ENCODE data around the gene TRDMT1. TPM values are rescaled to one million over a fixed set of nuclear protein-coding genes. Genes with fewer than 3 reads are reported as not detected.

Gene TRDMT1
- total RNA-seq, 1 donor from 2014 or later = 16.2 TPM

DNA sequence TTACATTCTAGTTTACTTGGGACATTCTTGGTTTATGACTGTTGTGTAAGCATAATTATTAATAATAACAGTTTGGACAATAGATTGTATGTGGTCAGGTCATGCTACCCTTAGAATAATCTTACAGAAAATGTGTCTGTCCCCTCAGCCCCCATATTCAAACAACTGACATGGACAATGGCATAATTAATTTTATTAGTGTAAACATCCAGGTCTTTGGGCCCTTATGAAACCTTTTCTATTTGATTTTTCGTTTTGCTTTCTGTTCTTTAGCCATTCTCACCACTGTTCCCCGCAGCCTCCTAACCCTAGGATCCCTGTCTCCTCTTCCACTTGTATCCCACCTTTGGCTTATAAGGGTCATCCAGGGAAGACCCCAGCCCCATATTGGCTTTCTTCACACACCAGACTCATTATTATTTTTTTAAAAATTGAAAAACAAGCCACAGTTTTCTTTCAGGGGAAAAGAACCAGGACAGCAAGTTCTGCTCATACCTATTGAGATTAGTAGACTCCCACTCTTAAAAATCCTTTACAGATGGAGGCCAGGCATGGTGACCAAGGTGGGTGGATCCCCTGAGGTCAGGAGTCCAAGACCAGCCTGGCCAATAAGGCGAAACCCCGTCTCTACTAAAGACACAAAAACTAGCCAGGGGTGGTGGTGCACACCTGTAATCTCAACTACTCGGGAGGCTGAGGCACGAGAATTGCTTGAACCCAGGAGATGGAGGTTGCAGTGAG is 38.0 kb upstream of the TRDMT1 start:
- no peak overlapping the region for H3K4me3 ChIP-seq (ENCODE audit: low read length in 3 of 3)
- H3K9ac ChIP-seq (ENCODE audit: low read depth in 1 of 3, low read length in 3 of 3) = no peak overlapping the region
- peaks cover 0 to 8% (median 4%) of the 10 kb centered on the region in 3 donors for H3K27me3 ChIP-seq (ENCODE audit: control insufficient read depth in 3 of 3, insufficient read depth in 3 of 3, low read length in 3 of 3)
- no peak overlapping the region for H3K27ac ChIP-seq (ENCODE audit: low read depth, low read length)
- peaks cover 4 to 22% (median 5%) of the 10 kb centered on the region in 3 donors for H3K36me3 ChIP-seq (ENCODE audit: control insufficient read depth in 3 of 3, insufficient read depth in 3 of 3, low read length in 3 of 3)
- peaks cover 6 to 25% (median 15%) of the 10 kb centered on the region in 3 donors for H3K4me1 ChIP-seq (ENCODE audit: control insufficient read depth in 3 of 3, insufficient read depth in 3 of 3, low read length in 3 of 3)
- H3K9me3 ChIP-seq (ENCODE audit: control insufficient read depth in 3 of 3, low read length in 3 of 3) = no peaks in the 10 kb centered on the region

- H3K9ac ChIP-seq (ENCODE audit: low read depth in 1 of 3, low read length in 3 of 3) = no peak overlapping the region
- H3K36me3 ChIP-seq (ENCODE audit: control insufficient read depth in 3 of 3, insufficient read depth in 3 of 3, low read length in 3 of 3) = peaks cover 6 to 28% (median 11%) of the 10 kb centered on the region in 3 donors
- no peak overlapping the region for H3K27ac ChIP-seq (ENCODE audit: low read depth, low read length)
- no peak overlapping the region for H3K4me3 ChIP-seq (ENCODE audit: low read length in 3 of 3)
- H3K4me1 ChIP-seq (ENCODE audit: control insufficient read depth in 3 of 3, insufficient read depth in 3 of 3, low read length in 3 of 3) = peaks cover 12 to 33% (median 22%) of the 10 kb centered on the region in 3 donors
- no peaks in the 10 kb centered on the region for H3K9me3 ChIP-seq (ENCODE audit: control insufficient read depth in 3 of 3, low read length in 3 of 3)
- peaks cover 0 to 14% (median 6%) of the 10 kb centered on the region in 3 donors for H3K27me3 ChIP-seq (ENCODE audit: control insufficient read depth in 3 of 3, insufficient read depth in 3 of 3, low read length in 3 of 3)
These were observed 37.2 kb upstream of the TRDMT1 start for GRCh38 chr10:17238445-17239291.

GRCh38 chr10:17237915-17238444 is 36.5 kb upstream of the TRDMT1 start:
- H3K4me1 ChIP-seq (ENCODE audit: control insufficient read depth in 3 of 3, insufficient read depth in 3 of 3, low read length in 3 of 3) = peaks cover 17 to 40% (median 24%) of the 10 kb centered on the region in 3 donors
- H3K36me3 ChIP-seq (ENCODE audit: control insufficient read depth in 3 of 3, insufficient read depth in 3 of 3, low read length in 3 of 3) = peaks cover 8 to 32% (median 14%) of the 10 kb centered on the region in 3 donors
- H3K27ac ChIP-seq (ENCODE audit: low read depth, low read length) = no peak overlapping the region
- no peaks in the 10 kb centered on the region for H3K9me3 ChIP-seq (ENCODE audit: control insufficient read depth in 3 of 3, low read length in 3 of 3)
- no peak overlapping the region for H3K9ac ChIP-seq (ENCODE audit: low read depth in 1 of 3, low read length in 3 of 3)
- peaks cover 0 to 20% (median 13%) of the 10 kb centered on the region in 3 donors for H3K27me3 ChIP-seq (ENCODE audit: control insufficient read depth in 3 of 3, insufficient read depth in 3 of 3, low read length in 3 of 3)
- H3K4me3 ChIP-seq (ENCODE audit: low read length in 3 of 3) = no peak overlapping the region

DNA sequence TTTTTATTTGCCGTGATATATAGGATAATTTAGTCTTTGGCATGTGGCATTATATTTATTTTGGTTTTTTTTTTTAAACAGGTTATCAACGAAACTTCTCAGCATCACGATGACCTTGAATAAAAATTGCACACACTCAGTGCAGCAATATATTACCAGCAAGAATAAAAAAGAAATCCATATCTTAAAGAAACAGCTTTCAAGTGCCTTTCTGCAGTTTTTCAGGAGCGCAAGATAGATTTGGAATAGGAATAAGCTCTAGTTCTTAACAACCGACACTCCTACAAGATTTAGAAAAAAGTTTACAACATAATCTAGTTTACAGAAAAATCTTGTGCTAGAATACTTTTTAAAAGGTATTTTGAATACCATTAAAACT is 35.7 kb upstream of the TRDMT1 start:
- peaks cover 17 to 40% (median 24%) of the 10 kb centered on the region in 3 donors for H3K4me1 ChIP-seq (ENCODE audit: control insufficient read depth in 3 of 3, insufficient read depth in 3 of 3, low read length in 3 of 3)
- H3K4me3 ChIP-seq (ENCODE audit: low read length in 3 of 3) = no peak overlapping the region
- peaks cover 8 to 32% (median 17%) of the 10 kb centered on the region in 3 donors for H3K36me3 ChIP-seq (ENCODE audit: control insufficient read depth in 3 of 3, insufficient read depth in 3 of 3, low read length in 3 of 3)
- H3K27me3 ChIP-seq (ENCODE audit: control insufficient read depth in 3 of 3, insufficient read depth in 3 of 3, low read length in 3 of 3) = peaks cover 0 to 20% (median 18%) of the 10 kb centered on the region in 3 donors
- H3K27ac ChIP-seq (ENCODE audit: low read depth, low read length) = no peak overlapping the region
- H3K9ac ChIP-seq (ENCODE audit: low read depth in 1 of 3, low read length in 3 of 3) = no peak overlapping the region
- H3K9me3 ChIP-seq (ENCODE audit: control insufficient read depth in 3 of 3, low read length in 3 of 3) = no peaks in the 10 kb centered on the region

- Histone ChIP-seq H3K36me3 (ENCODE audit: control insufficient read depth in 3 of 3, insufficient read depth in 3 of 3, low read length in 3 of 3) (peaks cover 8 to 32% (median 17%) of the 10 kb centered on the region in 3 donors), H3K27me3 (ENCODE audit: control insufficient read depth in 3 of 3, insufficient read depth in 3 of 3, low read length in 3 of 3) (peaks cover 0 to 20% (median 18%) of the 10 kb centered on the region in 3 donors), H3K9me3 (ENCODE audit: control insufficient read depth in 3 of 3, low read length in 3 of 3) (no peaks in the 10 kb centered on the region), H3K9ac (ENCODE audit: low read depth in 1 of 3, low read length in 3 of 3) (no peak overlapping the region), H3K4me3 (ENCODE audit: low read length in 3 of 3) (peak overlapping the region in 2 of 3 donors; percentile 10 to 26), H3K4me1 (ENCODE audit: control insufficient read depth in 3 of 3, insufficient read depth in 3 of 3, low read length in 3 of 3) (peaks cover 17 to 42% (median 24%) of the 10 kb centered on the region in 3 donors), H3K27ac (ENCODE audit: low read depth, low read length) (no peak overlapping the region)
These were observed 35.1 kb upstream of the TRDMT1 start for GRCh38 chr10:17236468-17237148.

DNA sequence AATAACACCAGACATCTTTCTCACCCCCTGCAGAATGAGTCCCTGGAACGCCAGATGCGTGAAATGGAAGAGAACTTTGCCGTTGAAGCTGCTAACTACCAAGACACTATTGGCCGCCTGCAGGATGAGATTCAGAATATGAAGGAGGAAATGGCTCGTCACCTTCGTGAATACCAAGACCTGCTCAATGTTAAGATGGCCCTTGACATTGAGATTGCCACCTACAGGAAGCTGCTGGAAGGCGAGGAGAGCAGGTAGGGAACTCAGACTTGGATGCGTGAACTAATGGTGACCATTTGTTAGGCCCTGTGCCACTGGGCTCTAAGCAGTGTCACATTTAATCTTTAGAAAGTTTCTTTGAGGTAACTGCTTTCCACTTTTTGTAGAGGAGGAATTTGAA is 33.7 kb upstream of the TRDMT1 start:
- H3K4me1 ChIP-seq (ENCODE audit: control insufficient read depth in 3 of 3, insufficient read depth in 3 of 3, low read length in 3 of 3) = peaks cover 21 to 50% (median 27%) of the 10 kb centered on the region in 3 donors
- peak overlapping the region in 2 of 3 donors; percentile 14 to 36 for H3K4me3 ChIP-seq (ENCODE audit: low read length in 3 of 3)
- no peaks in the 10 kb centered on the region for H3K9me3 ChIP-seq (ENCODE audit: control insufficient read depth in 3 of 3, low read length in 3 of 3)
- H3K36me3 ChIP-seq (ENCODE audit: control insufficient read depth in 3 of 3, insufficient read depth in 3 of 3, low read length in 3 of 3) = peaks cover 8 to 35% (median 17%) of the 10 kb centered on the region in 3 donors
- H3K27ac ChIP-seq (ENCODE audit: low read depth, low read length) = no peak overlapping the region
- no peak overlapping the region for H3K9ac ChIP-seq (ENCODE audit: low read depth in 1 of 3, low read length in 3 of 3)
- H3K27me3 ChIP-seq (ENCODE audit: control insufficient read depth in 3 of 3, insufficient read depth in 3 of 3, low read length in 3 of 3) = peaks cover 0 to 28% (median 28%) of the 10 kb centered on the region in 3 donors

GRCh38 chr10:17234431-17234945 is 33.0 kb upstream of the TRDMT1 start:
- peak overlapping the region in 1 of 3 donors; percentile 48 for H3K4me3 ChIP-seq (ENCODE audit: low read length in 3 of 3)

DNA sequence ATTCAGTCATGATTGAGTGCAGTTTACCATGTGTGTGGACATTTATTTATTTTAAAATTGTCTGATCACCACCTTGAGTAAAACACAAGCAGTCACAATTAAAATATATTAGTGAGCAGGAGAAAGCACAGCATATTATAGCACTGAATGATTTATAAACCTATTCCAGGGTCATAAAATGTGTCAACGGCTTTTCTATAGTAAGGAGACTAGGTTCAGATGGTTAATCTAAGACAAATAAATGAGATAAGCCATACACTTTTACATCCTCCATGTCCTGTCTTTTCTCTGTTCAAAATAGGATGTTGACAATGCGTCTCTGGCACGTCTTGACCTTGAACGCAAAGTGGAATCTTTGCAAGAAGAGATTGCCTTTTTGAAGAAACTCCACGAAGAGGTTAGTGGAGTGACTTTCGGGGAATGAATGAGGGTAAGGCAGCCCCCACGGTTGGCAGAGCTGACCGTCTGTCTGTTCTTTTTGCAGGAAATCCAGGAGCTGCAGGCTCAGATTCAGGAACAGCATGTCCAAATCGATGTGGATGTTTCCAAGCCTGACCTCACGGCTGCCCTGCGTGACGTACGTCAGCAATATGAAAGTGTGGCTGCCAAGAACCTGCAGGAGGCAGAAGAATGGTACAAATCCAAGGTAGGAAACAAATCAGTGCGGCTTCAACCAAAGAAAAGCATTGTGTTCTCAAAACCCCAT is 32.0 kb upstream of the TRDMT1 start:
- peaks cover 5 to 42% (median 39%) of the 10 kb centered on the region in 3 donors for H3K27me3 ChIP-seq (ENCODE audit: control insufficient read depth in 3 of 3, insufficient read depth in 3 of 3, low read length in 3 of 3)
- no peak overlapping the region for H3K9ac ChIP-seq (ENCODE audit: low read depth in 1 of 3, low read length in 3 of 3)
- H3K27ac ChIP-seq (ENCODE audit: low read depth, low read length) = no peak overlapping the region
- peaks cover 32 to 51% (median 38%) of the 10 kb centered on the region in 3 donors for H3K4me1 ChIP-seq (ENCODE audit: control insufficient read depth in 3 of 3, insufficient read depth in 3 of 3, low read length in 3 of 3)
- H3K36me3 ChIP-seq (ENCODE audit: control insufficient read depth in 3 of 3, insufficient read depth in 3 of 3, low read length in 3 of 3) = peaks cover 8 to 35% (median 17%) of the 10 kb centered on the region in 3 donors
- H3K4me3 ChIP-seq (ENCODE audit: low read length in 3 of 3) = peak overlapping the region in 2 of 3 donors; percentile 45 to 56
- H3K9me3 ChIP-seq (ENCODE audit: control insufficient read depth in 3 of 3, low read length in 3 of 3) = no peaks in the 10 kb centered on the region

More at GRCh38 chr10:17234431-17234945, 33.0 kb upstream of the TRDMT1 start:
- no peak overlapping the region for H3K27ac ChIP-seq (ENCODE audit: low read depth, low read length)
- H3K36me3 ChIP-seq (ENCODE audit: control insufficient read depth in 3 of 3, insufficient read depth in 3 of 3, low read length in 3 of 3) = peaks cover 8 to 35% (median 17%) of the 10 kb centered on the region in 3 donors
- H3K9me3 ChIP-seq (ENCODE audit: control insufficient read depth in 3 of 3, low read length in 3 of 3) = no peaks in the 10 kb centered on the region
- H3K9ac ChIP-seq (ENCODE audit: low read depth in 1 of 3, low read length in 3 of 3) = peak overlapping the region in 1 of 3 donors; percentile 21
- peaks cover 1 to 35% (median 34%) of the 10 kb centered on the region in 3 donors for H3K27me3 ChIP-seq (ENCODE audit: control insufficient read depth in 3 of 3, insufficient read depth in 3 of 3, low read length in 3 of 3)
- H3K4me1 ChIP-seq (ENCODE audit: control insufficient read depth in 3 of 3, insufficient read depth in 3 of 3, low read length in 3 of 3) = peaks cover 28 to 51% (median 33%) of the 10 kb centered on the region in 3 donors

Measured in skeletal muscle tissue (tissue), 4 donors.